IgD-negative memory B cell (primary cell): ENCODE measurements around the gene ITPRID1. TPM values are rescaled to one million over a fixed set of nuclear protein-coding genes. Genes with fewer than 3 reads are reported as not detected.

Experiments used
- H3K27ac Mint-ChIP-seq, 3 donors: one replicate each; pipeline ENCODE4 v1.8.0; 2020 to 2022; ENCODE audit warnings: mild to moderate bottlenecking in 3 of 3, mixed read lengths in 3 of 3, moderate library complexity in 1 of 3
- H3K27me3 Mint-ChIP-seq: one replicate; pipeline ENCODE4 v1.8.0; 2021; ENCODE audit warnings: mixed read lengths
- H3K36me3 Mint-ChIP-seq: one replicate; pipeline ENCODE4 v1.8.0; 2020; ENCODE audit warnings: mild to moderate bottlenecking, mixed read lengths
- H3K4me1 Mint-ChIP-seq, 3 donors: one replicate each; pipeline ENCODE4 v1.8.0; 2020 to 2022; ENCODE audit warnings: mixed read lengths in 3 of 3, mild to moderate bottlenecking in 1 of 3
- H3K4me3 Mint-ChIP-seq, 4 donors: one replicate each; pipeline ENCODE4 v1.8.0; 2020 to 2022; ENCODE audit warnings: mild to moderate bottlenecking in 4 of 4, mixed read lengths in 4 of 4, moderate library complexity in 3 of 4
- H3K9me3 Mint-ChIP-seq, 3 donors: one replicate each; pipeline ENCODE4 v1.8.0; 2020 to 2021; ENCODE audit warnings: mixed read lengths in 3 of 3, mild to moderate bottlenecking in 1 of 3
- polyA plus RNA-seq: library from polyadenylated mRNA; unstranded; fragments of 300-500 nt; fragmentation: Illumina TruSeq; gene quantifications from one replicate; pipeline ENCODE4 v1.2.3, GENCODE V29; 2021

ITPRID1 gene
- polyA plus RNA-seq, 1 donor from 2014 or later: not detected

DNA sequence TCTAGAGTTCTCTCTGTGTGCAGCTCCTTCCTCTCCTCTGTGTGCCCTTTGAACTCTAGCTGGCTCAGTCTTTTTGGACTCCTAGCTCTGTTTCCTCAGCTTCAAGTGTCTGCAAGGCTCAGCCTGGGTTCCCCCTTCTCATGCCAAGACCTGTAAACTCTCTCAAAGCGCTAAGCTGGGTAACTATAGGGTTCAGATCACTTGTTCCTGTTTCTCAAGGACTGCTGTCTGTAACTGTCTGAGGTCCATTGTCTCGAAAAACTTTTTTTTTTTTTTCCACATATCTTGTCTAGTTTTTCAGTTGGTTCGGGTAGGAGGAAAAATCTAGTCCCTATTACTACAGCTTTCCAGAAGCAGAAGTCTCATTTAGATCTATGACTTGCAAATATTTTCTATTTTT lies 126.5 kb downstream of the ITPRID1 start:
- no peaks in the 10 kb centered on the region for H3K9me3 Mint-ChIP-seq
- H3K27ac Mint-ChIP-seq: no peak overlapping the region
- H3K27me3 Mint-ChIP-seq: peaks cover 15% of the 10 kb centered on the region
- H3K4me3 Mint-ChIP-seq: no peak overlapping the region
- no peaks in the 10 kb centered on the region for H3K36me3 Mint-ChIP-seq
- H3K4me1 Mint-ChIP-seq: no peaks in the 10 kb centered on the region

DNA sequence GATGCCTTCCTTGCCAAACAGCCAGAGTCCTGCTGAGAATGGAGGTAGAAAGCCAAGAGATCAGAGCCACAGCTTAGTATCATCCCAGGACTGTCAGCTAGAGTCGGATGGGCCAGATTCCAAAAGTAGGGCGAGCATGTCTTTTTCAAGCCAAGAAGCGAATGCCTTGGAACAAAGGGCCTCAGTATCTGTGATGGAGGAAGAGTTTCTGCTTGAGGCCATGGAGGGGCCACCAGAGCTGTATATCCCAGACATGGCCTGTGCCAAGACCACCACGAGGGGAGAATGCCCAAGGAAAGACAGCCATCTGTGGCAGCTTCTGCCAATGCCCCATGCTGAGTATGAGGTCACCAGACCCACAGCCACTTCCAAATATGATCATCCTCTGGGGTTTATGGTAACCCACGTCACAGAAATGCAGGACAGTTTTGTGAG lies 128.8 kb downstream of the ITPRID1 start:
- Mint-ChIP-seq H3K27ac (peak overlapping the region in 1 of 3 donors; percentile 21), H3K4me3 (no peak overlapping the region), H3K9me3 (no peaks in the 10 kb centered on the region), H3K4me1 (no peaks in the 10 kb centered on the region), H3K36me3 (no peaks in the 10 kb centered on the region), H3K27me3 (peaks cover 15% of the 10 kb centered on the region)

DNA sequence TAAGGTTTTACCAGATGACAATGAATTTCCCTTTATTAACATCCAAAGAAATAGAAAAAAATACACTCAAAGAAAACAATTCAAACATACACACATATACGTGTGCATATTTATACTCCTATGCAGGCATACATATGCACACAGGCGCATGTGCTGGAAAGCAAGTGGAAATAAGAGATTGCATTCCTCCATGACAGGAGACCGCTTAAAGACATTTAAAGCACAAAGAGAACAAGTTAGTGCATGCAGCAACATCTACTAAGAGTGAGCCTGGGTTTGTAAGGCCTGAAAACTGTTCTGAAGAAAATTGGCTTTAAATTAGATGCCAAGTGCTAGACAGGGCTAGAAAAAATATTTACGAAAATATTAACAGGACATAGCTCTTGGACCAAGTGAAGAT lies 133.1 kb downstream of the ITPRID1 start:
- no peak overlapping the region for H3K4me3 Mint-ChIP-seq
- H3K27ac Mint-ChIP-seq: no peak overlapping the region
- H3K9me3 Mint-ChIP-seq: no peaks in the 10 kb centered on the region
- H3K36me3 Mint-ChIP-seq: no peaks in the 10 kb centered on the region
- H3K4me1 Mint-ChIP-seq: no peaks in the 10 kb centered on the region
- H3K27me3 Mint-ChIP-seq: peaks cover 9% of the 10 kb centered on the region

DNA sequence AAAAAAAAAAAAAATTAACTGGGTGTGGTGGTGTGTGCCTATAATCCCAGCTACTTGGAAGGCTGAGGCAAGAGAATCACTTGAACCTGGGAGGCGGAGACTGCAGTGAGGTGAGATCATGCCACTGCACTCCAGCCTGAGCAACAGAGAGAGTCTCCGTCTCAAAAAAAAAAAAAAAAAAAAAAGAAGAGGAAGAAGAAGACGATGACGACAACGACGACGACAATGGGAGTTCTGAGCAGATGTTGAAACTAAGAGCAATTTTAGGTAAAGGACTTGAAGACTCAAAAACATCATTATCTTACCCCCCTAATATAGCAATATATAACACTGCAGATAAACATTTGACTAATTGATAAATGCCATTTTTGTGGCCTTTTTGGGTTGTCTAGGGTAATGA lies 133.6 kb downstream of the ITPRID1 start:
- no peaks in the 10 kb centered on the region for H3K4me1 Mint-ChIP-seq
- no peak overlapping the region for H3K27ac Mint-ChIP-seq
- no peaks in the 10 kb centered on the region for H3K36me3 Mint-ChIP-seq
- no peaks in the 10 kb centered on the region for H3K9me3 Mint-ChIP-seq
- peaks cover 6% of the 10 kb centered on the region for H3K27me3 Mint-ChIP-seq
- no peak overlapping the region for H3K4me3 Mint-ChIP-seq

DNA sequence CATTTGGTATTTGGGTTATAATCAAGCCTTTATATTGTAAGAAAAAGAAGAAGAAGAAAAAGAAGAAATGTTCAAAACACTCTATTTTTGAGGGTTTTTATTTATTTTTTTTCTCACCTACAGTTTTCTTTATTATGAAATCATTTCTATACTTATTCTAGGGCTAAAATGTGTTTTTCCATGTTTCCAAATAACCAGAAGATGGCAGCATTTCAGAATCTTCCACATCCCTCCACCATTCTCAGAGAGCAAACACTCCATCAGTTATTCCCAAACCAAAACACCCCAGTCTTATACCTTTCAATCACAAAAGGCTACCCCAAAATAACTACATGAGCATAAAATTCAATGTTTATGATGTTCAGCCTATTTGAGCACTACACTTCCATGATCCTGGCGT lies 134.4 kb downstream of the ITPRID1 start:
- peaks cover 3% of the 10 kb centered on the region for H3K27me3 Mint-ChIP-seq
- no peaks in the 10 kb centered on the region for H3K9me3 Mint-ChIP-seq
- no peak overlapping the region for H3K27ac Mint-ChIP-seq

DNA sequence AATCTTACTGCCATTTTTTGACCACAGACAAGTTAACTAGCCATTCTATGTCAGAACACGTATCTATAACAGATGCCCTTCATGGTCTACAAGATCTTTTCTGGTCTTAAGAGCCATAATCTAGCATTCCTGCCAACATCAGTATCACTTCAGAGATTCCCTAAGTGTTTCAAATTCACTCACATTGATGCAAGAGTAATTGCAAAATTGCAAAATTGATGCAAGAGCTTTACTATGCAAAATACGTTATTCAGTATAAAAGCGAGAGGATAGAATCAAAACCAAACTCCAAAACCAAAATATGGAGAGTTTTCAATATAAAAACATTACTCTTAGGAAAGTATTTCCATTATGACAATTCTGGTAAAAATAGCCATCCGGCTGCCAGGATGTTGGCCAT lies 135.0 kb downstream of the ITPRID1 start:
- H3K9me3 Mint-ChIP-seq: no peaks in the 10 kb centered on the region
- no peaks in the 10 kb centered on the region for H3K27me3 Mint-ChIP-seq
- H3K4me1 Mint-ChIP-seq: no peaks in the 10 kb centered on the region
- H3K27ac Mint-ChIP-seq: no peak overlapping the region
- H3K4me3 Mint-ChIP-seq: no peak overlapping the region
- no peaks in the 10 kb centered on the region for H3K36me3 Mint-ChIP-seq

More for the DNA sequence above, 134.4 kb downstream of the ITPRID1 start:
- Mint-ChIP-seq H3K4me1 (no peaks in the 10 kb centered on the region), H3K4me3 (no peak overlapping the region), H3K36me3 (no peaks in the 10 kb centered on the region)

DNA sequence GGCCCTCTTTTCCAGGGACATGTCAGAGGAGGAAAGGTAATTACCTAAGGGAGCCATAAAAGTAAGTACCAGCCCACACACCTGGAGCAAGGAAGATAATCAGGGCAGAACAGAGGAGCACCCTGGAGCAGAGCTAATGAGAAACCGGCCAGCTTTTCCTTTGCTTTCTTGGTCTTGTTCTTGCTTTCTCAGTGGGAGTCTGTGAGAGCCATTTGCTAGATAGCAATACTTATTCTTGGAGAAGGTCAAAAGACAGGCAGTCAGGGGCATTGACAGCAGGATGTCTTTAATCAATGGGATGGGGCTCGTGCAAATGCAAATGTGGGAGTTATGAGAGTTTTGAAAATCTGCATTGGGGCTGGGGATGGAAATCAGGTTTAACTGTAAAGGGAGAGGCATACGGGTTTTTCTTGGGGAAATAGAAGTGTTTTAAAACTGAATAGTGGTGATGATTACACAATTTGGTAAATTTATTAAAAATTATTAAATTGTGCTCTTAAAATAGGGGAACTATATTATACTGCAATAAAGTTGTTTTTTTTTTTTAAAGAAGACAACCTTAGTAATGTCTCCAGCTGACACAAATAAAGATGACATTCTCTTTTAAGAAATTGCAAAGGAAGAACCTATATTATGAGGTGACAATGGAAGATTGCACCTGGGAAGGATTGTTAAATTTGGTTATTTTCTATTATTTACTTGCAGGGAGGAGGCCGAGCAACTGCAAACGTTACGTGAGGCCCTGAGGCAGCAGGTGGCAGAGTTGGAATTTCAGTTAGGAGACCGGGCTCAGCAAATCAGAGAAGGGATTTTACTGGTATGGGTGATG lies 137.6 kb downstream of the ITPRID1 start:
- H3K27me3 Mint-ChIP-seq: peaks cover 4% of the 10 kb centered on the region
- H3K4me3 Mint-ChIP-seq: no peak overlapping the region
- H3K4me1 Mint-ChIP-seq: no peaks in the 10 kb centered on the region
- no peaks in the 10 kb centered on the region for H3K36me3 Mint-ChIP-seq
- no peaks in the 10 kb centered on the region for H3K9me3 Mint-ChIP-seq
- no peak overlapping the region for H3K27ac Mint-ChIP-seq

DNA sequence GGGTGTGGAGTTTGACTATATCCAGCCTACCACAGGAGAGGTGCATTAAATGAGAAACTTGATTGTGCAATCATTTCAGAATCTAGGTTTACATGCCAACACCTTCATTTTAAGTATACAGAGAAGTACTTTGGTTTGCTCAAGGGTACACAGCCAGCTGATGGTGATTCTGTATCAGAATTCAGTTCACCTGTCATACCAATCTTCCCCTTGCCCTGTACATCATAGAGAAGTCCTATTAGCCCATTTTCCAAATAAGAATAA lies 138.1 kb downstream of the ITPRID1 start:
- Mint-ChIP-seq H3K4me1 (no peaks in the 10 kb centered on the region), H3K36me3 (no peaks in the 10 kb centered on the region), H3K9me3 (no peaks in the 10 kb centered on the region), H3K27me3 (peaks cover 4% of the 10 kb centered on the region), H3K27ac (no peak overlapping the region), H3K4me3 (no peak overlapping the region)

DNA sequence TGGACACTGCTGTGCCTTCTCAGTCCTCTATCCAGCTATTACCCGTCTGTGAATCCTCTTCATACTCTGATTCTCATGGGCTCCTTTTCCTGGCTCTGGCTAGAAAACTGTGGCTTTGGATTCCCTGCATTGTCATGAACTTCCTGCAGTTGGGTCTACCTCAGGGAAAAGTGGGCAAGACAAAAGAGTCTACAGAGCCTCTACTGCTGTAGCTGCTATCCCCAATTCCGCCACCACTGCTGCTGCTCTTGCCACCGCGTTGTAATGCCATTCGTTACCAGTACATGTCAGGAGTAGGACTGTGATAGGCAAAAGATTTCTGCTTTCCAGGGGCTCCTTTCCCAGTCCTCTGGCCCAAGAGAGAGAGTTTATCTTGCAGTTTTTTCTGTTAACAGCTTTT lies 149.2 kb downstream of the ITPRID1 start:
- peaks cover 2 to 3% (median 2%) of the 10 kb centered on the region in 3 donors for H3K9me3 Mint-ChIP-seq
- H3K27ac Mint-ChIP-seq: no peak overlapping the region
- H3K4me1 Mint-ChIP-seq: peaks cover 0 to 1% (median 0%) of the 10 kb centered on the region in 3 donors
- H3K36me3 Mint-ChIP-seq: no peaks in the 10 kb centered on the region
- no peak overlapping the region for H3K4me3 Mint-ChIP-seq
- H3K27me3 Mint-ChIP-seq: no peaks in the 10 kb centered on the region

DNA sequence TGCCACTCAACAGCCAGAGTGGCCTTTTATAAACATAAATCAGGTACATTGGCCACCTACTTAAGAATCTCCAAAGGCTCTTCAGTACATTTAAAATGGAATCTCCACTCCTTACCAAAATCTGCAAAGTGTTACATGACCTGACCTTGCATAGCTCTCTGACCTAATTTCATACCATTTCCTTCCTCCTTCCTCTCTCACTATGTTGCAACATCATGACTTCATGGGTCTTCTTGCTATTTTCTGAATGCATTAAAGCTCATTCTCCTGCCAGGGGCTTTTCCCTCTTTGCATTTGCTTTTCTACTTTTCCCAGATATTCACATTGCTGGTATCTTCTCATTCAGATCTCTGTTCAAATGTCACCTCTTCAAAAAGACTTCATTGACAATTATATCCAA lies 151.0 kb downstream of the ITPRID1 start:
- Mint-ChIP-seq H3K9me3 (peaks cover 2 to 3% (median 2%) of the 10 kb centered on the region in 3 donors), H3K4me3 (no peak overlapping the region), H3K27me3 (no peaks in the 10 kb centered on the region), H3K36me3 (no peaks in the 10 kb centered on the region), H3K4me1 (peaks cover 0 to 1% (median 0%) of the 10 kb centered on the region in 3 donors), H3K27ac (no peak overlapping the region)

DNA sequence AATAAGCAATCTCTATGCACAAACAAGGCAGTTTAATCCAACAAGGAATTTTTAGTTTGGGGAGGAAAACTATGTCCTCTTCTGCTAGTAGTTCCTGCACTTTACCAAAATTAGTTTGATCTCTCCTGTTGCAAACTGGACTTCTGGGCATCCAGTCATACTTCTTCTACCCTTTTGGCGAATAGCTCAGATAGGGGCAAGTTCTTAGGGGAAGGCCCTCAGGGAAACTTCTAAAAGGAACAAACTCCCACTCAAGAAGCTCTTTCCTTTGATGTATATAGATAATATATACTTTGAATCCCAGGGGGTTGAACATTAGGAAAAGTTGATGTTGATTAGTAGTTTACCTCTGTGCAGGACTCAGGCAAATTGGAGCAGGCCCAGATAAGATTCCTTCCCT lies 151.7 kb downstream of the ITPRID1 start:
- peaks cover 1 to 2% (median 2%) of the 10 kb centered on the region in 3 donors for H3K9me3 Mint-ChIP-seq
- H3K4me3 Mint-ChIP-seq: no peak overlapping the region
- H3K36me3 Mint-ChIP-seq: no peaks in the 10 kb centered on the region
- peaks cover 4% of the 10 kb centered on the region for H3K27me3 Mint-ChIP-seq
- no peak overlapping the region for H3K27ac Mint-ChIP-seq
- peaks cover 0 to 1% (median 0%) of the 10 kb centered on the region in 3 donors for H3K4me1 Mint-ChIP-seq

DNA sequence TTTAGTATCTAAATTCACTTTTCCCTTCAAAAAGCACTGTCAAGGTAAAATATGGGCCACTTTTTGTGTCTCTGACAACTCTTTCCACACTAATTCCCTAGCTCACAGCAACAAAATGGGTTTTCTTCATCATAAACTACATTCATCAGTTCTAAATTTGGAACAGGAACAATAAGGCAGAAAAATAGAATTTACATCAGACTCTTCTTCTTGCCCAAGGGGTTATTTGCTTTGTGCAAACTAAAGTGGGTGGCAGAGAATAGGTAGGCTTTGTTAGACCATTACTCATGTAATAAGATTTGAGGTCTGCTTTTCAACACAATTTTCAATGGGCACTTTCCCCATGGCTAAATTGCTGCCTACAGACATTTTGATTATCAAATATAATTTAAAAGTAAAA lies 155.6 kb downstream of the ITPRID1 start:
- no peak overlapping the region for H3K27ac Mint-ChIP-seq
- no peak overlapping the region for H3K4me3 Mint-ChIP-seq

DNA sequence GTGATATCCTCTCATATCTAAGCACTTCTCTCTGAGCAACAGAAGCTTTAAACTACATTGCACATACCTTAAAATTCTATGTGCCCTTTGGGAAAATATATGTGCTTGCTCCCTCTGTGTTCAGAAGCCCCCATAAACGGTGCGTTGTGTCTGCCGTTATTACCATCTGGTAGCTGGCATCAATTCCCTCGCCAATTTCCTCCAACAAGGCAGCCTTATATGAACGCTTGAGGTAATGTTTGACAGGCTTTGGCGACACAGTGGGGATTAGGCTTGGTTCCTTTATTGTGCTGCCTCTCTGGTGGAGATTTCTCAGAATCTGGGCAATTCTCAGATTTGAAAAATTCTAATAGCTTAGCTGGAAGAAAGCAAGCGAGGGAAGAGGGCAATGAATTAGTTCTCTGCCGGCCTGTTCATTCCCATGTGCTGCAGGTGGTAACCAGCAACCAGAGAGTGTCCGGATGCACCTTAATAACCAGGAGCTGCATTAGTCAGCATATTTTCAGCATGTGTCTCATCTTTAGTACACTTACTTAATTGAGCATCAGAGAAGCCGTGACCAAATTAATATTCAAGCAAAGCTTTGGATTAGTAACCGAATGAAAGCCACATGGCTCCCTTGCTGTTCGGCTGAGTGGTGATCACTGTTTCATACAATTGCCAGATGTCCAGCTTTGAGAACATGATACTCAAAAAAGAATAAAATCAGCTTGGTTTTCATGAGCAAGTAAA lies 165.8 kb downstream of the ITPRID1 start:
- Mint-ChIP-seq H3K4me3 (no peak overlapping the region), H3K36me3 (peaks cover 2% of the 10 kb centered on the region), H3K27me3 (no peaks in the 10 kb centered on the region), H3K9me3 (peaks cover 0 to 4% (median 0%) of the 10 kb centered on the region in 3 donors), H3K4me1 (no peaks in the 10 kb centered on the region), H3K27ac (no peak overlapping the region)

More for the DNA sequence above, 155.6 kb downstream of the ITPRID1 start:
- Mint-ChIP-seq H3K4me1 (no peaks in the 10 kb centered on the region), H3K27me3 (peaks cover 9% of the 10 kb centered on the region), H3K36me3 (no peaks in the 10 kb centered on the region), H3K9me3 (peaks cover 0 to 1% (median 0%) of the 10 kb centered on the region in 3 donors)

DNA sequence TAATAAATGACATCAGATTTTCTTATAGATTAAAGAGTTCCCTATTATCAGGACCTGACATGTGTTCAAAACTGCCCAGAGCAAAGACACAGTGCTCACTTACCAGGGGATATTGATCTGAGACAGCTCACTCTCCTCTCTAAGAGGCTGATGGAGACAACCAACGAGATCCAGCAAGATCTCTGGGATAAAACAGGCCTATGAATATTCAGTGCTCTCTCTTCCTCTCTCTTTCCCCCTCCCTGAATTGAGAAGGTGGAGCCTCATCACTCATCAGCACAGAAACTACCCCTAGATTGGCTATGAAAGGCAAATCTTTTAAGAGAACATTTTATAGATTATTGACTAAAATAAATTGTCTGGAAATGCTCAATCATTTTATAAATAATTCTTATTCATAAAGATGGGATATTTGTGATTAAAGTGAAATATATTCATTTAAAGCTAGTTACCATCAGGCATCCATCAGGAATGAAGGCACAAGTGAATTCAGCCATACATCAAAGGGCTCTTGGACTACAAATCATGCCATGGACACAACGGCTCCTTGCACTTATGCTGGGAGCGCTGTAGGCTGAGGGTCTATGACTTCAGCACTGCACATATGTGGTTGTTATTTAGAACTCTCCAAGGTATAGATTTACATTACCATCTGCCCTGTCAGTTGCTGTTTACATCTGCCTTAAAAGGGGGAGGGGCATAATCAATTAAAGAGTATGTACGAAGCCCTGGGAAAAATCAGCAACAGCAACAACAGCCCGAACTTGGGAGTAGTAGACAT lies 169.7 kb downstream of the ITPRID1 start:
- peaks cover 9 to 14% (median 13%) of the 10 kb centered on the region in 3 donors for H3K4me1 Mint-ChIP-seq
- H3K36me3 Mint-ChIP-seq: no peaks in the 10 kb centered on the region
- H3K27me3 Mint-ChIP-seq: no peaks in the 10 kb centered on the region
- H3K4me3 Mint-ChIP-seq: no peak overlapping the region
- H3K9me3 Mint-ChIP-seq: peaks cover 0 to 2% (median 0%) of the 10 kb centered on the region in 3 donors
- no peak overlapping the region for H3K27ac Mint-ChIP-seq
